GM23338 (cell line): ENCODE data around the gene IL1RAPL2.

Experiments used
- CREB1 ChIP-seq: fragments of 250-450 bp; sonication (Bioruptor Pico); IDR thresholded peaks from 2 replicates; pipeline ENCODE4 v1.5.0; 2020; ENCODE audit warnings: low read depth, mild to moderate bottlenecking, moderate library complexity
- EZH2 ChIP-seq: fragments of 200-600 bp; sonication (generic); IDR thresholded peaks from one replicate; pipeline ENCODE4 v1.8.0; 2017; ENCODE audit warnings: antibody characterized with exemption, mild to moderate bottlenecking, low read depth; ENCODE audit not compliant: unreplicated experiment
- EZH2phosphoT487 ChIP-seq: fragments of 200-600 bp; sonication (generic); IDR thresholded peaks from one replicate; pipeline ENCODE4 v1.8.1; 2018; ENCODE audit warnings: antibody characterized with exemption; ENCODE audit not compliant: unreplicated experiment
- JUNB ChIP-seq: IDR thresholded peaks from one replicate; pipeline ENCODE4 v1.6.1; 2016; ENCODE audit warnings: antibody characterized with exemption; ENCODE audit not compliant: unreplicated experiment
- NANOG ChIP-seq: IDR thresholded peaks from 2 replicates; pipeline ENCODE4 v1.6.1; 2016; ENCODE audit warnings: antibody characterized with exemption, borderline replicate concordance
- POLR2AphosphoS5 ChIP-seq: IDR thresholded peaks from 2 replicates; pipeline ENCODE4 v1.6.1; 2016; ENCODE audit warnings: antibody characterized with exemption, low read depth
- STAT1 ChIP-seq: IDR thresholded peaks from one replicate; pipeline ENCODE4 v1.6.1; 2016; ENCODE audit warnings: antibody characterized with exemption; ENCODE audit not compliant: unreplicated experiment
- ZNF114 ChIP-seq: fragments of 250-450 bp; sonication (Bioruptor Pico); IDR thresholded peaks from 2 replicates; pipeline ENCODE4 v1.5.0; 2020; ENCODE audit warnings: mild to moderate bottlenecking, moderate library complexity
- ZNF331 ChIP-seq: fragments of 250-450 bp; sonication (Bioruptor Pico); IDR thresholded peaks from 2 replicates; pipeline ENCODE4 v1.5.0; 2020; ENCODE audit warnings: low read depth, mild to moderate bottlenecking, moderate library complexity
- TF ChIP-seq, protein P1 (sequence below), 2 experiments: fragments of 200-600 bp in 1 of 2; sonication (generic) in 1 of 2; conservative IDR thresholded peaks; 2 replicates each; pipeline versions ENCODE4 v1.5.1 to v1.6.1; 2016 to 2017; ENCODE audit warnings: antibody characterized with exemption in 2 of 2, low read depth in 2 of 2, mild to moderate bottlenecking in 2 of 2, moderate library complexity in 1 of 2
- TF ChIP-seq, protein P2 (sequence below): IDR thresholded peaks from one replicate; pipeline ENCODE4 v1.6.1; 2018; ENCODE audit warnings: antibody characterized with exemption; ENCODE audit not compliant: unreplicated experiment
- TF ChIP-seq, protein P3 (sequence below): IDR thresholded peaks from 2 replicates; pipeline ENCODE4 v1.6.1; 2016; ENCODE audit warnings: antibody characterized with exemption
- TF ChIP-seq, protein P4 (sequence below): fragments of 250-450 bp; sonication (Bioruptor Pico); IDR thresholded peaks from 2 replicates; pipeline ENCODE4 v1.5.0; 2020; ENCODE audit warnings: mild to moderate bottlenecking, moderate library complexity

DNA sequence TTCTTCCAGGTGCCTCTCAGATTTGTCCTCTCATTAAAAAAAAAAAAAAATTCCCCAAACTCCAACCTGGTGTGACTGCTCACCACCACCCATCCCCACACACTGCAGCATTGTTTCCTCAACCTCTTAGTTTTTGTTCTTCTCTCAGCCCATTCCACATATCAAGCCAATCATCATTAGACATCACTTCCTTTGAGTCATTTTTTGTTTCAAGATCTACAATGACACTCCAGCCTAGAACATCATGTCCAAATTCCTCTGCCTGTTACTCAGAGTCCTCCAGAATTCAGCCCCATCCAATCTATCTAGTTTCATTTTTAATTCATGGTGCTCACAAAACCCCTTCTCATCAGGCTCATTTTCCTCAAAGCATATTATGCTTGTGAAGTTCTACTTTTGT lies 917.0 kb downstream of the IL1RAPL2 start:
- no peak for TF ChIP-seq EZH2phosphoT487
- TF ChIP-seq ZNF114 (CRISPR knock-in tag), result no peak
- TF ChIP-seq POLR2AphosphoS5, result no peak
- TF ChIP-seq, protein P1, sequence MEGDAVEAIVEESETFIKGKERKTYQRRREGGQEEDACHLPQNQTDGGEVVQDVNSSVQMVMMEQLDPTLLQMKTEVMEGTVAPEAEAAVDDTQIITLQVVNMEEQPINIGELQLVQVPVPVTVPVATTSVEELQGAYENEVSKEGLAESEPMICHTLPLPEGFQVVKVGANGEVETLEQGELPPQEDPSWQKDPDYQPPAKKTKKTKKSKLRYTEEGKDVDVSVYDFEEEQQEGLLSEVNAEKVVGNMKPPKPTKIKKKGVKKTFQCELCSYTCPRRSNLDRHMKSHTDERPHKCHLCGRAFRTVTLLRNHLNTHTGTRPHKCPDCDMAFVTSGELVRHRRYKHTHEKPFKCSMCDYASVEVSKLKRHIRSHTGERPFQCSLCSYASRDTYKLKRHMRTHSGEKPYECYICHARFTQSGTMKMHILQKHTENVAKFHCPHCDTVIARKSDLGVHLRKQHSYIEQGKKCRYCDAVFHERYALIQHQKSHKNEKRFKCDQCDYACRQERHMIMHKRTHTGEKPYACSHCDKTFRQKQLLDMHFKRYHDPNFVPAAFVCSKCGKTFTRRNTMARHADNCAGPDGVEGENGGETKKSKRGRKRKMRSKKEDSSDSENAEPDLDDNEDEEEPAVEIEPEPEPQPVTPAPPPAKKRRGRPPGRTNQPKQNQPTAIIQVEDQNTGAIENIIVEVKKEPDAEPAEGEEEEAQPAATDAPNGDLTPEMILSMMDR (conservative IDR thresholded peaks at IDR 0.05; ENCODE audit: low read depth in 2 of 2), result no peak
- TF ChIP-seq, protein P2, sequence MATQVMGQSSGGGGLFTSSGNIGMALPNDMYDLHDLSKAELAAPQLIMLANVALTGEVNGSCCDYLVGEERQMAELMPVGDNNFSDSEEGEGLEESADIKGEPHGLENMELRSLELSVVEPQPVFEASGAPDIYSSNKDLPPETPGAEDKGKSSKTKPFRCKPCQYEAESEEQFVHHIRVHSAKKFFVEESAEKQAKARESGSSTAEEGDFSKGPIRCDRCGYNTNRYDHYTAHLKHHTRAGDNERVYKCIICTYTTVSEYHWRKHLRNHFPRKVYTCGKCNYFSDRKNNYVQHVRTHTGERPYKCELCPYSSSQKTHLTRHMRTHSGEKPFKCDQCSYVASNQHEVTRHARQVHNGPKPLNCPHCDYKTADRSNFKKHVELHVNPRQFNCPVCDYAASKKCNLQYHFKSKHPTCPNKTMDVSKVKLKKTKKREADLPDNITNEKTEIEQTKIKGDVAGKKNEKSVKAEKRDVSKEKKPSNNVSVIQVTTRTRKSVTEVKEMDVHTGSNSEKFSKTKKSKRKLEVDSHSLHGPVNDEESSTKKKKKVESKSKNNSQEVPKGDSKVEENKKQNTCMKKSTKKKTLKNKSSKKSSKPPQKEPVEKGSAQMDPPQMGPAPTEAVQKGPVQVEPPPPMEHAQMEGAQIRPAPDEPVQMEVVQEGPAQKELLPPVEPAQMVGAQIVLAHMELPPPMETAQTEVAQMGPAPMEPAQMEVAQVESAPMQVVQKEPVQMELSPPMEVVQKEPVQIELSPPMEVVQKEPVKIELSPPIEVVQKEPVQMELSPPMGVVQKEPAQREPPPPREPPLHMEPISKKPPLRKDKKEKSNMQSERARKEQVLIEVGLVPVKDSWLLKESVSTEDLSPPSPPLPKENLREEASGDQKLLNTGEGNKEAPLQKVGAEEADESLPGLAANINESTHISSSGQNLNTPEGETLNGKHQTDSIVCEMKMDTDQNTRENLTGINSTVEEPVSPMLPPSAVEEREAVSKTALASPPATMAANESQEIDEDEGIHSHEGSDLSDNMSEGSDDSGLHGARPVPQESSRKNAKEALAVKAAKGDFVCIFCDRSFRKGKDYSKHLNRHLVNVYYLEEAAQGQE, result no peak
- TF ChIP-seq, protein P3, sequence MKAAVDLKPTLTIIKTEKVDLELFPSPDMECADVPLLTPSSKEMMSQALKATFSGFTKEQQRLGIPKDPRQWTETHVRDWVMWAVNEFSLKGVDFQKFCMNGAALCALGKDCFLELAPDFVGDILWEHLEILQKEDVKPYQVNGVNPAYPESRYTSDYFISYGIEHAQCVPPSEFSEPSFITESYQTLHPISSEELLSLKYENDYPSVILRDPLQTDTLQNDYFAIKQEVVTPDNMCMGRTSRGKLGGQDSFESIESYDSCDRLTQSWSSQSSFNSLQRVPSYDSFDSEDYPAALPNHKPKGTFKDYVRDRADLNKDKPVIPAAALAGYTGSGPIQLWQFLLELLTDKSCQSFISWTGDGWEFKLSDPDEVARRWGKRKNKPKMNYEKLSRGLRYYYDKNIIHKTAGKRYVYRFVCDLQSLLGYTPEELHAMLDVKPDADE, result no peak
- TF ChIP-seq EZH2, result no peak
- TF ChIP-seq CREB1, result no peak
- no peak for TF ChIP-seq STAT1
- no peak for TF ChIP-seq JUNB
- no peak for TF ChIP-seq NANOG
- TF ChIP-seq ZNF331 (CRISPR knock-in tag), result no peak
- TF ChIP-seq, protein P4, sequence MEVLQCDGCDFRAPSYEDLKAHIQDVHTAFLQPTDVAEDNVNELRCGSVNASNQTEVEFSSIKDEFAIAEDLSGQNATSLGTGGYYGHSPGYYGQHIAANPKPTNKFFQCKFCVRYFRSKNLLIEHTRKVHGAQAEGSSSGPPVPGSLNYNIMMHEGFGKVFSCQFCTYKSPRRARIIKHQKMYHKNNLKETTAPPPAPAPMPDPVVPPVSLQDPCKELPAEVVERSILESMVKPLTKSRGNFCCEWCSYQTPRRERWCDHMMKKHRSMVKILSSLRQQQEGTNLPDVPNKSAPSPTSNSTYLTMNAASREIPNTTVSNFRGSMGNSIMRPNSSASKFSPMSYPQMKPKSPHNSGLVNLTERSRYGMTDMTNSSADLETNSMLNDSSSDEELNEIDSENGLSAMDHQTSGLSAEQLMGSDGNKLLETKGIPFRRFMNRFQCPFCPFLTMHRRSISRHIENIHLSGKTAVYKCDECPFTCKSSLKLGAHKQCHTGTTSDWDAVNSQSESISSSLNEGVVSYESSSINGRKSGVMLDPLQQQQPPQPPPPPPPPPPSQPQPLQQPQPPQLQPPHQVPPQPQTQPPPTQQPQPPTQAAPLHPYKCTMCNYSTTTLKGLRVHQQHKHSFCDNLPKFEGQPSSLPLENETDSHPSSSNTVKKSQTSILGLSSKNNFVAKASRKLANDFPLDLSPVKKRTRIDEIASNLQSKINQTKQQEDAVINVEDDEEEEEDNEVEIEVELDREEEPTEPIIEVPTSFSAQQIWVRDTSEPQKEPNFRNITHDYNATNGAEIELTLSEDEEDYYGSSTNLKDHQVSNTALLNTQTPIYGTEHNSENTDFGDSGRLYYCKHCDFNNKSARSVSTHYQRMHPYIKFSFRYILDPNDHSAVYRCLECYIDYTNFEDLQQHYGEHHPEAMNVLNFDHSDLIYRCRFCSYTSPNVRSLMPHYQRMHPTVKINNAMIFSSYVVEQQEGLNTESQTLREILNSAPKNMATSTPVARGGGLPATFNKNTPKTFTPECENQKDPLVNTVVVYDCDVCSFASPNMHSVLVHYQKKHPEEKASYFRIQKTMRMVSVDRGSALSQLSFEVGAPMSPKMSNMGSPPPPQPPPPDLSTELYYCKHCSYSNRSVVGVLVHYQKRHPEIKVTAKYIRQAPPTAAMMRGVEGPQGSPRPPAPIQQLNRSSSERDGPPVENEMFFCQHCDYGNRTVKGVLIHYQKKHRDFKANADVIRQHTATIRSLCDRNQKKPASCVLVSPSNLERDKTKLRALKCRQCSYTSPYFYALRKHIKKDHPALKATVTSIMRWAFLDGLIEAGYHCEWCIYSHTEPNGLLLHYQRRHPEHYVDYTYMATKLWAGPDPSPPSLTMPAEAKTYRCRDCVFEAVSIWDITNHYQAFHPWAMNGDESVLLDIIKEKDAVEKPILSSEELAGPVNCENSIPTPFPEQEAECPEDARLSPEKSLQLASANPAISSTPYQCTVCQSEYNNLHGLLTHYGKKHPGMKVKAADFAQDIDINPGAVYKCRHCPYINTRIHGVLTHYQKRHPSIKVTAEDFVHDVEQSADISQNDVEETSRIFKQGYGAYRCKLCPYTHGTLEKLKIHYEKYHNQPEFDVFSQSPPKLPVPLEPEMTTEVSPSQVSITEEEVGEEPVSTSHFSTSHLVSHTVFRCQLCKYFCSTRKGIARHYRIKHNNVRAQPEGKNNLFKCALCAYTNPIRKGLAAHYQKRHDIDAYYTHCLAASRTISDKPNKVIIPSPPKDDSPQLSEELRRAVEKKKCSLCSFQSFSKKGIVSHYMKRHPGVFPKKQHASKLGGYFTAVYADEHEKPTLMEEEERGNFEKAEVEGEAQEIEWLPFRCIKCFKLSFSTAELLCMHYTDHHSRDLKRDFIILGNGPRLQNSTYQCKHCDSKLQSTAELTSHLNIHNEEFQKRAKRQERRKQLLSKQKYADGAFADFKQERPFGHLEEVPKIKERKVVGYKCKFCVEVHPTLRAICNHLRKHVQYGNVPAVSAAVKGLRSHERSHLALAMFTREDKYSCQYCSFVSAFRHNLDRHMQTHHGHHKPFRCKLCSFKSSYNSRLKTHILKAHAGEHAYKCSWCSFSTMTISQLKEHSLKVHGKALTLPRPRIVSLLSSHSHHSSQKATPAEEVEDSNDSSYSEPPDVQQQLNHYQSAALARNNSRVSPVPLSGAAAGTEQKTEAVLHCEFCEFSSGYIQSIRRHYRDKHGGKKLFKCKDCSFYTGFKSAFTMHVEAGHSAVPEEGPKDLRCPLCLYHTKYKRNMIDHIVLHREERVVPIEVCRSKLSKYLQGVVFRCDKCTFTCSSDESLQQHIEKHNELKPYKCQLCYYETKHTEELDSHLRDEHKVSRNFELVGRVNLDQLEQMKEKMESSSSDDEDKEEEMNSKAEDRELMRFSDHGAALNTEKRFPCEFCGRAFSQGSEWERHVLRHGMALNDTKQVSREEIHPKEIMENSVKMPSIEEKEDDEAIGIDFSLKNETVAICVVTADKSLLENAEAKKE (CRISPR knock-in tag), result no peak
